HCT116 (cell line): Measurements from ENCODE around the gene LRBA.

Experiments used
- CEBPB ChIP-seq: IDR thresholded peaks from 2 replicates; pipeline ENCODE4 v1.6.1; 2012; ENCODE audit warnings: low read depth
- EZH2phosphoT487 ChIP-seq: fragments of 200-600 bp; IDR thresholded peaks from 2 replicates; pipeline ENCODE4 v1.6.1; 2018; ENCODE audit warnings: antibody characterized with exemption, borderline replicate concordance
- POLR2A ChIP-seq: IDR thresholded peaks from 2 replicates; pipeline ENCODE4 v1.7.0; 2011; ENCODE audit warnings: borderline replicate concordance; ENCODE audit not compliant: insufficient read depth, insufficient read length; ENCODE audit errors: extremely low read depth
- POLR2AphosphoS5 ChIP-seq: IDR thresholded peaks from 2 replicates; pipeline ENCODE4 v1.6.1; 2011; ENCODE audit warnings: mild to moderate bottlenecking, low read depth, low read length, moderate library complexity
- RAD21 ChIP-seq: IDR thresholded peaks from 2 replicates; pipeline ENCODE4 v1.6.1; 2012; ENCODE audit warnings: low read depth, mild to moderate bottlenecking
- SIN3A ChIP-seq: IDR thresholded peaks from 2 replicates; pipeline ENCODE4 v1.6.1; 2012; ENCODE audit warnings: low read depth
- SP1 ChIP-seq: IDR thresholded peaks from 2 replicates; pipeline ENCODE4 v1.6.1; 2012; ENCODE audit warnings: low read depth
- YY1 ChIP-seq: IDR thresholded peaks from 2 replicates; pipeline ENCODE4 v1.6.1; 2011; ENCODE audit warnings: low read length, low read depth, moderate library complexity, mild to moderate bottlenecking; ENCODE audit not compliant: insufficient replicate concordance; ENCODE audit errors: extremely low read depth
- TF ChIP-seq, protein P1 (sequence below), 3 experiments: fragments of 200-600 bp in 1 of 3; sonication (generic) in 1 of 3; IDR thresholded peaks in 2 of 3; conservative IDR thresholded peaks in 1 of 3; 2 replicates each; pipeline ENCODE4 v1.5.1; 2012 to 2017; ENCODE audit warnings: low read depth in 2 of 3, low read length in 2 of 3, antibody characterized with exemption in 1 of 3, borderline replicate concordance in 1 of 3, control low read depth in 1 of 3, mild to moderate bottlenecking in 1 of 3, mixed read lengths in 1 of 3, mixed run types in 1 of 3, moderate library complexity in 1 of 3; ENCODE audit not compliant: insufficient read depth in 1 of 3
- TF ChIP-seq, protein P2 (sequence below): IDR thresholded peaks from 2 replicates; pipeline ENCODE4 v1.6.1; 2012; ENCODE audit warnings: low read depth
- TF ChIP-seq, protein P3 (sequence below): IDR thresholded peaks from 2 replicates; pipeline ENCODE4 v1.6.1; 2012
- TF ChIP-seq, protein P4 (sequence below): IDR thresholded peaks from 2 replicates; pipeline ENCODE4 v1.6.1; 2011; ENCODE audit warnings: mild to moderate bottlenecking, low read length, moderate library complexity; ENCODE audit not compliant: insufficient replicate concordance; ENCODE audit errors: extremely low read depth

DNA sequence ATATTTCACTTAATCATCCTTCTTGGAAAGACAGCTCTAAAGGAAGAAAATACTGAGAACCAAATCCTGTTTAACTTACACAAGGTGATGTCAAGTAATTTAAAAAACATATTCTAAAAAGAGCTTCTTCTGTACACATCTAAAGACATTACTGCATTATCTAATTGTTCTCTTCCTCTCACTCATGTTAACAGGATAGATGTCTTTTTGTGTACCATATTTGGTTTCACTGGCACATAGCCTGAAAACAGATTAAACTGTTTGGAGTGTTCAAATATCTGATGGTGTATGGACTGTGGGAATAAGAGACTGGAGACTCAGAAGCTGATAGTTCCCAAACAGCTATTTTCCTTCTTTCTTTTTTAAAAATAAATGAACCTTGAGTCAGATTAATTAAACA, 646.4 kb downstream of the LRBA start:
- TF ChIP-seq, protein P1, sequence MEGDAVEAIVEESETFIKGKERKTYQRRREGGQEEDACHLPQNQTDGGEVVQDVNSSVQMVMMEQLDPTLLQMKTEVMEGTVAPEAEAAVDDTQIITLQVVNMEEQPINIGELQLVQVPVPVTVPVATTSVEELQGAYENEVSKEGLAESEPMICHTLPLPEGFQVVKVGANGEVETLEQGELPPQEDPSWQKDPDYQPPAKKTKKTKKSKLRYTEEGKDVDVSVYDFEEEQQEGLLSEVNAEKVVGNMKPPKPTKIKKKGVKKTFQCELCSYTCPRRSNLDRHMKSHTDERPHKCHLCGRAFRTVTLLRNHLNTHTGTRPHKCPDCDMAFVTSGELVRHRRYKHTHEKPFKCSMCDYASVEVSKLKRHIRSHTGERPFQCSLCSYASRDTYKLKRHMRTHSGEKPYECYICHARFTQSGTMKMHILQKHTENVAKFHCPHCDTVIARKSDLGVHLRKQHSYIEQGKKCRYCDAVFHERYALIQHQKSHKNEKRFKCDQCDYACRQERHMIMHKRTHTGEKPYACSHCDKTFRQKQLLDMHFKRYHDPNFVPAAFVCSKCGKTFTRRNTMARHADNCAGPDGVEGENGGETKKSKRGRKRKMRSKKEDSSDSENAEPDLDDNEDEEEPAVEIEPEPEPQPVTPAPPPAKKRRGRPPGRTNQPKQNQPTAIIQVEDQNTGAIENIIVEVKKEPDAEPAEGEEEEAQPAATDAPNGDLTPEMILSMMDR (IDR thresholded peaks at IDR 0.05 in 2 of 3, conservative IDR thresholded peaks at IDR 0.05 in 1 of 3; ENCODE audit: borderline replicate concordance in 1 of 3, insufficient read depth in 1 of 3, low read depth in 2 of 3, low read length in 2 of 3) = no peak
- no peak for TF ChIP-seq SIN3A
- TF ChIP-seq EZH2phosphoT487 = no peak
- no peak for TF ChIP-seq YY1
- TF ChIP-seq SP1 = no peak
- TF ChIP-seq RAD21 = no peak
- TF ChIP-seq, protein P2, sequence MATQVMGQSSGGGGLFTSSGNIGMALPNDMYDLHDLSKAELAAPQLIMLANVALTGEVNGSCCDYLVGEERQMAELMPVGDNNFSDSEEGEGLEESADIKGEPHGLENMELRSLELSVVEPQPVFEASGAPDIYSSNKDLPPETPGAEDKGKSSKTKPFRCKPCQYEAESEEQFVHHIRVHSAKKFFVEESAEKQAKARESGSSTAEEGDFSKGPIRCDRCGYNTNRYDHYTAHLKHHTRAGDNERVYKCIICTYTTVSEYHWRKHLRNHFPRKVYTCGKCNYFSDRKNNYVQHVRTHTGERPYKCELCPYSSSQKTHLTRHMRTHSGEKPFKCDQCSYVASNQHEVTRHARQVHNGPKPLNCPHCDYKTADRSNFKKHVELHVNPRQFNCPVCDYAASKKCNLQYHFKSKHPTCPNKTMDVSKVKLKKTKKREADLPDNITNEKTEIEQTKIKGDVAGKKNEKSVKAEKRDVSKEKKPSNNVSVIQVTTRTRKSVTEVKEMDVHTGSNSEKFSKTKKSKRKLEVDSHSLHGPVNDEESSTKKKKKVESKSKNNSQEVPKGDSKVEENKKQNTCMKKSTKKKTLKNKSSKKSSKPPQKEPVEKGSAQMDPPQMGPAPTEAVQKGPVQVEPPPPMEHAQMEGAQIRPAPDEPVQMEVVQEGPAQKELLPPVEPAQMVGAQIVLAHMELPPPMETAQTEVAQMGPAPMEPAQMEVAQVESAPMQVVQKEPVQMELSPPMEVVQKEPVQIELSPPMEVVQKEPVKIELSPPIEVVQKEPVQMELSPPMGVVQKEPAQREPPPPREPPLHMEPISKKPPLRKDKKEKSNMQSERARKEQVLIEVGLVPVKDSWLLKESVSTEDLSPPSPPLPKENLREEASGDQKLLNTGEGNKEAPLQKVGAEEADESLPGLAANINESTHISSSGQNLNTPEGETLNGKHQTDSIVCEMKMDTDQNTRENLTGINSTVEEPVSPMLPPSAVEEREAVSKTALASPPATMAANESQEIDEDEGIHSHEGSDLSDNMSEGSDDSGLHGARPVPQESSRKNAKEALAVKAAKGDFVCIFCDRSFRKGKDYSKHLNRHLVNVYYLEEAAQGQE = no peak
- no peak for TF ChIP-seq POLR2A
- no peak for TF ChIP-seq POLR2AphosphoS5
- TF ChIP-seq, protein P3, sequence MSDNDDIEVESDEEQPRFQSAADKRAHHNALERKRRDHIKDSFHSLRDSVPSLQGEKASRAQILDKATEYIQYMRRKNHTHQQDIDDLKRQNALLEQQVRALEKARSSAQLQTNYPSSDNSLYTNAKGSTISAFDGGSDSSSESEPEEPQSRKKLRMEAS = no peak
- no peak for TF ChIP-seq CEBPB
- TF ChIP-seq, protein P4, sequence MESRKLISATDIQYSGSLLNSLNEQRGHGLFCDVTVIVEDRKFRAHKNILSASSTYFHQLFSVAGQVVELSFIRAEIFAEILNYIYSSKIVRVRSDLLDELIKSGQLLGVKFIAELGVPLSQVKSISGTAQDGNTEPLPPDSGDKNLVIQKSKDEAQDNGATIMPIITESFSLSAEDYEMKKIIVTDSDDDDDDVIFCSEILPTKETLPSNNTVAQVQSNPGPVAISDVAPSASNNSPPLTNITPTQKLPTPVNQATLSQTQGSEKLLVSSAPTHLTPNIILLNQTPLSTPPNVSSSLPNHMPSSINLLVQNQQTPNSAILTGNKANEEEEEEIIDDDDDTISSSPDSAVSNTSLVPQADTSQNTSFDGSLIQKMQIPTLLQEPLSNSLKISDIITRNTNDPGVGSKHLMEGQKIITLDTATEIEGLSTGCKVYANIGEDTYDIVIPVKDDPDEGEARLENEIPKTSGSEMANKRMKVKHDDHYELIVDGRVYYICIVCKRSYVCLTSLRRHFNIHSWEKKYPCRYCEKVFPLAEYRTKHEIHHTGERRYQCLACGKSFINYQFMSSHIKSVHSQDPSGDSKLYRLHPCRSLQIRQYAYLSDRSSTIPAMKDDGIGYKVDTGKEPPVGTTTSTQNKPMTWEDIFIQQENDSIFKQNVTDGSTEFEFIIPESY = no peak
